Ishikawa (cell line): ENCODE measurements around the gene FAM177A1.

Experiments used
- CEBPB ChIP-seq: IDR thresholded peaks from 2 replicates; pipeline ENCODE4 v1.6.1; 2012
- CREB1 ChIP-seq: IDR thresholded peaks from 2 replicates; pipeline ENCODE4 v1.6.1; 2012; ENCODE audit warnings: low read depth
- EGR1 ChIP-seq: IDR thresholded peaks from 2 replicates; pipeline ENCODE4 v1.6.1; 2012
- EP300 ChIP-seq: IDR thresholded peaks from 2 replicates; pipeline ENCODE4 v1.6.1; 2012; ENCODE audit warnings: borderline replicate concordance
- FOXM1 ChIP-seq: IDR thresholded peaks from 2 replicates; pipeline ENCODE4 v1.6.1; 2012; ENCODE audit warnings: low read depth, borderline replicate concordance
- MAX ChIP-seq: IDR thresholded peaks from 2 replicates; pipeline ENCODE4 v1.6.1; 2012
- NFIC ChIP-seq: IDR thresholded peaks from 2 replicates; pipeline ENCODE4 v1.6.1; 2012
- RAD21 ChIP-seq: IDR thresholded peaks from 2 replicates; pipeline ENCODE4 v1.6.1; 2012; ENCODE audit warnings: low read depth
- TAF1 ChIP-seq: IDR thresholded peaks from 2 replicates; pipeline ENCODE4 v1.6.1; 2012; ENCODE audit warnings: low read depth, mild to moderate bottlenecking
- TCF12 ChIP-seq: IDR thresholded peaks from 2 replicates; pipeline ENCODE4 v1.6.1; 2012; ENCODE audit warnings: low read depth
- TEAD4 ChIP-seq: IDR thresholded peaks from 2 replicates; pipeline ENCODE4 v1.6.1; 2012
- USF1 ChIP-seq: IDR thresholded peaks from 2 replicates; pipeline ENCODE4 v1.6.1; 2012
- YY1 ChIP-seq: IDR thresholded peaks from 2 replicates; pipeline ENCODE4 v1.6.1; 2012; ENCODE audit warnings: low read depth
- ZBTB7A ChIP-seq: IDR thresholded peaks from 2 replicates; pipeline ENCODE4 v1.6.1; 2012; ENCODE audit warnings: low read depth
- TF ChIP-seq, protein P1 (sequence below): IDR thresholded peaks from 2 replicates; pipeline ENCODE4 v1.6.1; 2012; ENCODE audit warnings: low read depth, mild to moderate bottlenecking

Gene FAM177A1

DNA sequence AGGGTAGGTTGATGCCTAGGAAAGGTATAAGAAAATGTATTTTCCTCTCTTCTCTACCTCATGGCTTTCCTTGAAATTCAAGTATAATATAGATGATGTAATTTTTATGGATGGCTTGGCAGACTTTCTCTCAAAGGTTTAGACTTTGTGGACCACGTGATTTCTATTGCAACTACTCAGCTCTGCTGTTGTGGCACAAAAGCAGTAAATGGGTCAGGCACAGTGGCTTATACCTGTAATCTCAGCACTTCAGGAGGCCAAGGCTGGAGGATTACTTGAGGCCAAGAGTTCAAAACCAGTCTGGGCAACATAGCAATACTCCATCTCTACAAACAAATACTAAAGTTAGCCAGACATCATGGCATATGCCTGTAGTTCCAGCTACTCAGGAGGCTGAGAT is 41.2 kb upstream of the FAM177A1 start:
- no peak for TF ChIP-seq MAX
- TF ChIP-seq, protein P1, sequence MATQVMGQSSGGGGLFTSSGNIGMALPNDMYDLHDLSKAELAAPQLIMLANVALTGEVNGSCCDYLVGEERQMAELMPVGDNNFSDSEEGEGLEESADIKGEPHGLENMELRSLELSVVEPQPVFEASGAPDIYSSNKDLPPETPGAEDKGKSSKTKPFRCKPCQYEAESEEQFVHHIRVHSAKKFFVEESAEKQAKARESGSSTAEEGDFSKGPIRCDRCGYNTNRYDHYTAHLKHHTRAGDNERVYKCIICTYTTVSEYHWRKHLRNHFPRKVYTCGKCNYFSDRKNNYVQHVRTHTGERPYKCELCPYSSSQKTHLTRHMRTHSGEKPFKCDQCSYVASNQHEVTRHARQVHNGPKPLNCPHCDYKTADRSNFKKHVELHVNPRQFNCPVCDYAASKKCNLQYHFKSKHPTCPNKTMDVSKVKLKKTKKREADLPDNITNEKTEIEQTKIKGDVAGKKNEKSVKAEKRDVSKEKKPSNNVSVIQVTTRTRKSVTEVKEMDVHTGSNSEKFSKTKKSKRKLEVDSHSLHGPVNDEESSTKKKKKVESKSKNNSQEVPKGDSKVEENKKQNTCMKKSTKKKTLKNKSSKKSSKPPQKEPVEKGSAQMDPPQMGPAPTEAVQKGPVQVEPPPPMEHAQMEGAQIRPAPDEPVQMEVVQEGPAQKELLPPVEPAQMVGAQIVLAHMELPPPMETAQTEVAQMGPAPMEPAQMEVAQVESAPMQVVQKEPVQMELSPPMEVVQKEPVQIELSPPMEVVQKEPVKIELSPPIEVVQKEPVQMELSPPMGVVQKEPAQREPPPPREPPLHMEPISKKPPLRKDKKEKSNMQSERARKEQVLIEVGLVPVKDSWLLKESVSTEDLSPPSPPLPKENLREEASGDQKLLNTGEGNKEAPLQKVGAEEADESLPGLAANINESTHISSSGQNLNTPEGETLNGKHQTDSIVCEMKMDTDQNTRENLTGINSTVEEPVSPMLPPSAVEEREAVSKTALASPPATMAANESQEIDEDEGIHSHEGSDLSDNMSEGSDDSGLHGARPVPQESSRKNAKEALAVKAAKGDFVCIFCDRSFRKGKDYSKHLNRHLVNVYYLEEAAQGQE, result no peak
- no peak for TF ChIP-seq CREB1
- TF ChIP-seq EGR1, result no peak
- no peak for TF ChIP-seq FOXM1
- no peak for TF ChIP-seq YY1
- TF ChIP-seq TEAD4, result no peak
- no peak for TF ChIP-seq TCF12
- TF ChIP-seq TAF1, result no peak
- TF ChIP-seq RAD21, result no peak

DNA sequence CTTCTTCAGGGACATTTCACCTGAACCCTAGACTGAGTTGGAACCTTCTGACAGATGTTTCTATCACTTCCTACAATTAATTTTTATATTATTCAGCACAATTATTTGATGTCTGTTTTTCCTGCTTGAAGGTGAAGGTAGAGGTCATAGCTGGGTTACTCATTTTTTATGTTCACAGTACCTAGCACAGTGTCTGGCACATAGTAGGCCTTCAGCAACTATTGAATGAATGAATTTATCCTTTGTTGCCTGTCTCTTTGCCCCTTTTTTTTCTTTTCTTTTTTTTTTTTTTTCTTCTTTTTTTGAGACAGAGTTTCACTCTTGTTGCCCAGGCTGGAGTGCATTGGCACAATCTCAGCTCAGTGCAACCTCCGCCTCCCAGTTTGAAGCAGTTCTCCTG is 29.5 kb upstream of the FAM177A1 start:
- TF ChIP-seq YY1 (no peak), FOXM1 (no peak), ZBTB7A (no peak), CREB1 (no peak), EP300 (no peak), CEBPB (no peak), NFIC (no peak), MAX (no peak), TEAD4 (no peak), RAD21 (no peak), USF1 (no peak), TAF1 (no peak), EGR1 (no peak), TCF12 (no peak)
- TF ChIP-seq, protein P1, result no peak

DNA sequence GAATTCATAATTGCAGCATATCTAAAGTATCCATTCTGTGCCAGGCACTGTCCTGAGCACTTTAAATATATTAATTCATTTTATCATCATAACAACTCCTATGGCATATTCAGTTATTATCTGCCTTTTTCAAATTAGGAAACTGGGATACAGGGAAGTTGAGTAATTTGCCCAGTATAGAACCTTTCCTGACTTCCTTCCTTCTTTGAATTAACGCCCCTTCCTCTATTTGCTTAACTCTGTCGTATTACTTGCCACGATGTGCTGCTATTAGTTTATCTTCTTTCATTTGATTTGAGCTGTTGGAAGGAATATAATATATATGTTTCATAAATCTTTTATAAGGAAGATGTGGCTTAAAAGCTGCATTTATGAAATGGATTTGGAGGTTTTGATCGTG is 25.4 kb upstream of the FAM177A1 start:
- TF ChIP-seq RAD21 (no peak), TCF12 (no peak), ZBTB7A (no peak), CREB1 (no peak), TEAD4 (no peak), YY1 (no peak), CEBPB (no peak), EP300 (no peak), MAX (no peak), NFIC (no peak), USF1 (no peak), TAF1 (no peak), FOXM1 (no peak), EGR1 (no peak)
- TF ChIP-seq, protein P1, result no peak

DNA sequence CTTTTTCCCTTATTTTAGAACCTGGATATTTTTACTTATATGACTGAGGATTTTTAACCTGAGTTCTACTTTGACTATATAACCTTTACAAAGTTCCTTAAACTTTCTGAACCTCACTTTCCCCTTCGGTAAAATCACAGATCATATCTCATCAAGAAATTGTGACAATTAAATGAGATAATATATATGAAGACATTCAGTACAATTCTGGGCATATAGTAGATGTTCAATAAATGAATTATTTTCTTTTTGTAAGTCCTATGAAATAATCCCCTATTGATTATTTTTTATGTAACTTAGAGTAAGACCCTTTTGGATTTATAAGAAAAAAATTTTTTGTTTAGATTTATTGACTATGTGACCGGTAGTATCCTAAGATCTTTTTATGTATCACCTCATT is 17.6 kb upstream of the FAM177A1 start:
- TF ChIP-seq USF1 (no peak), NFIC (no peak), FOXM1 (no peak), CREB1 (no peak), TAF1 (no peak), CEBPB (no peak), YY1 (no peak), RAD21 (no peak), TEAD4 (no peak), TCF12 (no peak), EGR1 (no peak), EP300 (no peak), MAX (no peak), ZBTB7A (no peak)
- TF ChIP-seq, protein P1, result no peak
